A673 (cell line): Measurements from ENCODE around the gene FAM170B.

Source experiments
- CTCF ChIP-seq: fragments of 300-800, 200-600 bp; sonication (generic); conservative IDR thresholded peaks from 2 replicates; pipeline ENCODE4 v1.5.1; 2017; ENCODE audit warnings: low read depth, mild to moderate bottlenecking, antibody characterized with exemption, low read length, moderate library complexity, mixed read lengths
- EZH2 ChIP-seq: fragments of 200-600 bp; sonication (generic); IDR thresholded peaks from 2 replicates; pipeline ENCODE4 v1.6.1; 2017; ENCODE audit warnings: borderline replicate concordance, low read depth, mild to moderate bottlenecking, mixed read lengths, antibody characterized with exemption, low read length; ENCODE audit not compliant: poor library complexity, severe bottlenecking

DNA sequence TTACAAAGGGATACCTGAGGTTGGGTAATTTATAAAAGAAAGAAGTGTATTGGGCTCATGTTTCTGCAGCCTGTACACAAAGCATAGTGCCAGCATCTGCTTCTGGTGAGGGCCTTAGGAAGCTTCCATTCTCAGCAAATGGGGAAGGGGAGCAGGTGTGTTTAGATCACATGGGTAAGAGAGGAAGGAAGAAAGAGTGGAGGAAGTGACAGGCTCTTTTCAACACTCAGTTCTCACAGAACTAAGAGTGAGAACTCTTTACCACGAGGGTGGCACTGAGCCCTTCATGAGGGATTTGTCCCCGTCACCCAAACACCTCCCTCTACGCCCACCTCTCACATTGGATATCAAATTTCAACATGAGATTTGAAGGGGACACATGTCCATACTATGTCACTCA is 506 bp upstream of the FAM170B start:
- TF ChIP-seq CTCF = no peak
- no peak for TF ChIP-seq EZH2
